ENCODE measurements around the gene CREB1.
"Not testable (repeated sequence)": the region's sequence is repeated elsewhere in the genome, so short reads cannot be mapped to it uniquely, and the experiment has no call there.

CREB1 gene

GRCh38 chr2:207640160-207640559, 110.4 kb downstream of the CREB1 start:
- no peaks in the 10 kb centered on the region for H3K27me3 ChIP-seq
- no peak for TF ChIP-seq Cebpa-rat (IDR thresholded peaks at IDR 0.05)
- no peaks in the 10 kb centered on the region for H3K36me3 ChIP-seq
- no peak overlapping the region for H3K4me3 ChIP-seq
- no peak overlapping the region for H3K27ac ChIP-seq
- H4K20me1 ChIP-seq: no peaks in the 10 kb centered on the region
- no peak overlapping the region for H3K9ac ChIP-seq
- peaks cover 31% of the 10 kb centered on the region for H3K9me3 ChIP-seq
- no peak overlapping the region for H3K4me2 ChIP-seq
- no peaks in the 10 kb centered on the region for H3K4me1 ChIP-seq

GRCh38 chr2:207640661-207641060, 110.9 kb downstream of the CREB1 start:
- no peaks in the 10 kb centered on the region for H3K27me3 ChIP-seq
- H3K4me2 ChIP-seq: no peak overlapping the region
- TF ChIP-seq Cebpa-rat (IDR thresholded peaks at IDR 0.05): no peak
- H3K27ac ChIP-seq: no peak overlapping the region
- H4K20me1 ChIP-seq: no peaks in the 10 kb centered on the region
- H3K9me3 ChIP-seq: peaks cover 31% of the 10 kb centered on the region
- H3K9ac ChIP-seq: no peak overlapping the region
- H3K36me3 ChIP-seq: no peaks in the 10 kb centered on the region
- H3K4me3 ChIP-seq: no peak overlapping the region
- H3K4me1 ChIP-seq: no peaks in the 10 kb centered on the region

GRCh38 chr2:207643892-207644291, 114.1 kb downstream of the CREB1 start:
- Histone ChIP-seq H3K9me3 (peaks cover 31% of the 10 kb centered on the region), H3K27me3 (no peaks in the 10 kb centered on the region), H3K4me2 (no peak overlapping the region), H4K20me1 (no peaks in the 10 kb centered on the region), H3K9ac (no peak overlapping the region), H3K4me3 (no peak overlapping the region), H3K27ac (no peak overlapping the region), H3K4me1 (no peaks in the 10 kb centered on the region), H3K36me3 (no peaks in the 10 kb centered on the region)
- TF ChIP-seq Cebpa-rat (IDR thresholded peaks at IDR 0.05): no peak

GRCh38 chr2:207646582-207646981, 116.8 kb downstream of the CREB1 start:
- not testable (repeated sequence) for H3K9me3 ChIP-seq

More at GRCh38 chr2:207646582-207646981, 116.8 kb downstream of the CREB1 start:
- not testable (repeated sequence) for H4K20me1 ChIP-seq, H3K36me3 ChIP-seq, H3K4me2 ChIP-seq, H3K4me3 ChIP-seq, H3K27ac ChIP-seq, H3K27me3 ChIP-seq, H3K9ac ChIP-seq, H3K4me1 ChIP-seq

Measured in BLaER1 (cell line).